Tibial artery (tissue), 4 donors: ENCODE results near the gene NMT1.

ENCODE experiments used
- DNase-seq, 2 donors: peaks; one replicate each; pipeline ENCODE4 v3.0.0-alpha.2; 2019
- H3K27ac ChIP-seq, 2 donors: fragments of 200-600 bp; sonication (generic) in 1 of 2; 1 replicate in 1 of 2; 2 replicates in 1 of 2; pipeline ENCODE4 v1.5.1; 2018 to 2019; ENCODE audit warnings: mild to moderate bottlenecking in 1 of 2
- H3K27me3 ChIP-seq, 2 donors: fragments of 200-600 bp; sonication (generic) in 1 of 2; one replicate each; pipeline versions ENCODE4 v1.5.1 to v1.6.0; 2016 to 2019
- H3K36me3 ChIP-seq, 3 donors: fragments of 200-600 bp; sonication (generic) in 2 of 3; one replicate each; pipeline ENCODE4 v1.5.1; 2016 to 2019; ENCODE audit warnings: mild to moderate bottlenecking in 2 of 3
- H3K4me1 ChIP-seq, 4 donors: fragments of 200-600 bp; sonication (generic) in 2 of 4; 1 replicate in 3 of 4; 2 replicates in 1 of 4; pipeline ENCODE4 v1.5.1; 2016 to 2019
- H3K4me3 ChIP-seq, 2 donors: fragments of 200-600 bp; sonication (generic) in 1 of 2; 1 replicate in 1 of 2; 2 replicates in 1 of 2; pipeline ENCODE4 v1.5.1; 2018 to 2019; ENCODE audit warnings: mild to moderate bottlenecking in 2 of 2
- H3K9me3 ChIP-seq, 3 donors: fragments of 200-600 bp; sonication (generic) in 1 of 3; one replicate each; pipeline ENCODE4 v1.5.1; 2016 to 2019
- CTCF ChIP-seq, 2 experiments: fragments of 200-600 bp in 1 of 2; fragments of 450-650 bp in 1 of 2; IDR thresholded peaks; one replicate each; pipeline ENCODE4 v1.5.1; 2017 to 2019; ENCODE audit warnings: antibody characterized with exemption in 2 of 2, mild to moderate bottlenecking in 1 of 2, moderate library complexity in 1 of 2
- intact Hi-C: fragments of 100-400 bp; cut with DNase I; formaldehyde crosslinking; loops from one replicate; pipeline ENCODE4 v1.15.0; 2023; ENCODE audit warnings: low total_unique reads

Gene NMT1

GRCh38 chr17:45092911-45093430, 31.9 kb downstream of the NMT1 start:
- Histone ChIP-seq H3K4me3 (no peak overlapping the region), H3K4me1 (peaks cover under 1 to 93% (median 80%) of the 10 kb centered on the region in 4 donors), H3K36me3 (peaks cover 53 to 67% (median 64%) of the 10 kb centered on the region in 3 donors), H3K9me3 (no peaks in the 10 kb centered on the region), H3K27ac (peak overlapping the region; percentile 84 to 87), H3K27me3 (no peaks in the 10 kb centered on the region)
- intact Hi-C loops: no loop called here
- peak; percentile 95 to 97 for DNase-seq
- TF ChIP-seq CTCF (IDR thresholded peaks at IDR 0.05): no peak

- intact Hi-C loops: no loop called here
- no peak overlapping the region for H3K4me3 ChIP-seq
- TF ChIP-seq CTCF (IDR thresholded peaks at IDR 0.05): no peak
- no peaks in the 10 kb centered on the region for H3K9me3 ChIP-seq
- no peaks in the 10 kb centered on the region for H3K27me3 ChIP-seq
- peak overlapping the region; percentile 84 to 87 for H3K27ac ChIP-seq
- peak; percentile 56 to 79 for DNase-seq
- peaks cover 0 to 93% (median 80%) of the 10 kb centered on the region in 4 donors for H3K4me1 ChIP-seq
- H3K36me3 ChIP-seq: peaks cover 59 to 68% (median 64%) of the 10 kb centered on the region in 3 donors
Measured at GRCh38 chr17:45093444-45094110, 32.5 kb downstream of the NMT1 start.

- Histone ChIP-seq H3K27ac (peak overlapping the region; percentile 84 to 87), H3K4me3 (no peak overlapping the region), H3K4me1 (peaks cover 0 to 78% (median 64%) of the 10 kb centered on the region in 4 donors), H3K36me3 (peaks cover 50 to 68% (median 67%) of the 10 kb centered on the region in 3 donors), H3K27me3 (no peaks in the 10 kb centered on the region), H3K9me3 (no peaks in the 10 kb centered on the region)
- intact Hi-C loops: loop anchor here (5.0 kb wide), 2 partner anchors 36 to 44 kb away; partner anchors contain the start of genes DCAKD and PLCD3
- no peak for DNase-seq
- TF ChIP-seq CTCF (IDR thresholded peaks at IDR 0.05): peak; percentile 14 to 37
Measured at GRCh38 chr17:45096141-45096540, 35.0 kb downstream of the NMT1 start.

DNA sequence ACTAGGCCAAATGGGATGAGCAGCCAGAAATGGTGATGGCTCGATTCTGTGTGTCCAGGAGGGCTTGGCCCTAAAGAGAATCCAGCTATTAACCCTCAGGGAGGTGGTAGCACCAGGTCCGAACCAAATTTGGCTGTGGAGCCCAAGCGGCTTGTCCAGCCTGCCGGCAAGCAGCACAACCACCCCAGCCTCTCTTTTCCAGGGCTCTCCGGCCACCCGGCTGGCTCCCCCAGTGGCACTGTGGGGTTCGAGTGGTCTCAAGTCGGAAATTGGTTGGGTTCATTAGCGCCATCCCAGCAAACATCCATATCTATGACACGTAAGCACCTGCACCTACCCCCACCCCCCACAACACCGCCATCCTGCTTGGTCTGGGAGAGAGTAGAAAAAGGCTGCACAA, 35.8 kb downstream of the NMT1 start:
- Histone ChIP-seq H3K27me3 (no peaks in the 10 kb centered on the region), H3K27ac (peak overlapping the region; percentile 84 to 87), H3K4me3 (no peak overlapping the region), H3K4me1 (peaks cover 0 to 74% (median 56%) of the 10 kb centered on the region in 4 donors), H3K36me3 (peaks cover 57 to 71% (median 69%) of the 10 kb centered on the region in 3 donors), H3K9me3 (no peaks in the 10 kb centered on the region)
- DNase-seq: no peak
- intact Hi-C loops: loop anchor here (5.0 kb wide), 2 partner anchors 35 to 45 kb away; partner anchors contain the start of genes DCAKD and PLCD3
- no peak for TF ChIP-seq CTCF (IDR thresholded peaks at IDR 0.05)

GRCh38 chr17:45098081-45098868, 37.2 kb downstream of the NMT1 start:
- DNase-seq: no peak
- H3K36me3 ChIP-seq: peaks cover 70 to 84% (median 80%) of the 10 kb centered on the region in 3 donors
- H3K27me3 ChIP-seq: no peaks in the 10 kb centered on the region
- no peak overlapping the region for H3K4me3 ChIP-seq
- no peak for TF ChIP-seq CTCF (IDR thresholded peaks at IDR 0.05)
- peaks cover 0 to 67% (median 43%) of the 10 kb centered on the region in 4 donors for H3K4me1 ChIP-seq
- intact Hi-C loops: loop anchor here (5.0 kb wide), 2 partner anchors 34 to 46 kb away; partner anchors contain the start of genes DCAKD and PLCD3
- H3K27ac ChIP-seq: peak overlapping the region; percentile 67 to 84
- no peaks in the 10 kb centered on the region for H3K9me3 ChIP-seq
